CD8-positive, alpha-beta memory T cell (primary cell): ENCODE results near the gene APH1A. TPM values are rescaled to one million over a fixed set of nuclear protein-coding genes. Genes with fewer than 3 reads are reported as not detected.
"Not testable (repeated sequence)": the region's sequence is repeated elsewhere in the genome, so short reads cannot be mapped to it uniquely, and the experiment has no call there.

ENCODE experiments used
- CTCF ChIA-PET: fragments of 350-600 bp; sonication (Branson Sonifier 250); formaldehyde crosslinking; loops from one replicate; lab custom pipeline; 2021; ENCODE audit warnings: antibody characterized with exemption; lab: Charles Lee
- POLR2A ChIA-PET: fragments of 350-600 bp; sonication (Branson Sonifier 250); formaldehyde crosslinking; loops from one replicate; lab custom pipeline; 2021; ENCODE audit warnings: antibody characterized with exemption; lab: Charles Lee
- DNase-seq, 5 donors: peaks; one replicate each; pipeline versions ENCODE4 v3.0.0 to v3.0.0-alpha.2; 2020 to 2022; ENCODE audit warnings: mixed read lengths in 1 of 5
- H3K27ac ChIP-seq: one replicate; pipeline ENCODE4 v1.7.0; 2013; ENCODE audit warnings: low read depth, mild to moderate bottlenecking, low read length, moderate library complexity
- H3K27me3 ChIP-seq: 2 replicates; pipeline ENCODE4 v1.7.0; 2013; ENCODE audit warnings: low read length, mild to moderate bottlenecking; ENCODE audit not compliant: insufficient read depth, poor library complexity, severe bottlenecking
- H3K36me3 ChIP-seq: 2 replicates; pipeline ENCODE4 v1.7.0; 2013; ENCODE audit warnings: mild to moderate bottlenecking, low read length, moderate library complexity; ENCODE audit not compliant: insufficient read depth
- H3K4me1 ChIP-seq: 2 replicates; pipeline ENCODE4 v1.7.0; 2013; ENCODE audit warnings: mild to moderate bottlenecking, low read length, moderate library complexity; ENCODE audit not compliant: insufficient read depth
- H3K4me3 ChIP-seq: 2 replicates; pipeline ENCODE4 v1.7.0; 2013; ENCODE audit warnings: mild to moderate bottlenecking, low read length
- H3K9me3 ChIP-seq: 2 replicates; pipeline ENCODE4 v1.7.0; 2013; ENCODE audit warnings: mild to moderate bottlenecking, low read length
- H3K27ac Mint-ChIP-seq, 8 donors: one replicate each; pipeline ENCODE4 v1.8.0; 2020 to 2021; ENCODE audit warnings: mixed read lengths in 8 of 8, mild to moderate bottlenecking in 6 of 8, inconsistent platforms in 3 of 8, moderate library complexity in 3 of 8
- H3K27me3 Mint-ChIP-seq, 2 donors: one replicate each; pipeline ENCODE4 v1.8.0; 2020 to 2021; ENCODE audit warnings: mixed read lengths in 2 of 2, mild to moderate bottlenecking in 1 of 2, moderate library complexity in 1 of 2
- H3K36me3 Mint-ChIP-seq, 3 donors: one replicate each; pipeline ENCODE4 v1.8.0; 2020 to 2021; ENCODE audit warnings: mixed read lengths in 3 of 3, inconsistent platforms in 1 of 3, mild to moderate bottlenecking in 1 of 3
- H3K4me1 Mint-ChIP-seq, 3 donors: one replicate each; pipeline ENCODE4 v1.8.0; 2020 to 2021; ENCODE audit warnings: mixed read lengths in 3 of 3, inconsistent platforms in 1 of 3, mild to moderate bottlenecking in 1 of 3
- H3K4me3 Mint-ChIP-seq, 7 donors: one replicate each; pipeline ENCODE4 v1.8.0; 2020 to 2021; ENCODE audit warnings: mixed read lengths in 7 of 7, mild to moderate bottlenecking in 6 of 7, moderate library complexity in 4 of 7, inconsistent platforms in 2 of 7
- H3K9me3 Mint-ChIP-seq, 5 donors: one replicate each; pipeline ENCODE4 v1.8.0; 2020 to 2022; ENCODE audit warnings: mixed read lengths in 5 of 5, mild to moderate bottlenecking in 3 of 5, moderate library complexity in 2 of 5, inconsistent platforms in 1 of 5
- polyA plus RNA-seq: library from polyadenylated mRNA; unstranded; fragments of 300-500 nt; fragmentation: Illumina TruSeq; gene quantifications from one replicate; pipeline ENCODE4 v1.2.3, GENCODE V29; 2021
- total RNA-seq, 2 experiments: library from RNA; stranded (reverse); gene quantifications; one replicate each; pipeline ENCODE4 v1.2.3, GENCODE V29; 2021

Gene APH1A
- total and polyA plus RNA-seq, 3 experiments from 2014 or later, result 63.4 to 140 (median 139) TPM

DNA sequence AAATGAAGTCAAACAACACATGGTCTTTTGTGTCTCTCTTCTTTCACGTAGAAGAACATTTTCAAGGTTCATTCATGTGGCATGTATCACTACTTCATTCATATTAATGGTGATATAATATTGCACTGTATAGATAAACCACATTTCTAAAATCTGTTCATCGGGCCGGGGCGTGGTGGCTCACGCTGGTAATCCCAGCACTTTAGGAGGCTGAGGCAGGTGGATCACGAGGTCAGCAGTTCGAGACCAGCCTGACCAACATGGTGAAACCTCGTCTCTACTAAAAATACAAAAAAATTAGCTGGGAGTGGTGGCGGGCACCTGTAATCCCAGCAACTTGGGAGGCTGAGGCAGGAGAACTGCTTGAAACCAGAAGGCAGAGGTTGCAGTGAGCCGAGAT is 40.6 kb downstream of the APH1A start:
- H3K4me1 ChIP-seq, H3K9me3 Mint-ChIP-seq, H3K4me3 ChIP-seq, H3K27ac ChIP-seq, H3K27me3 Mint-ChIP-seq, H3K9me3 ChIP-seq, H3K4me3 Mint-ChIP-seq, POLR2A ChIA-PET, DNase-seq, H3K27me3 ChIP-seq: not testable (repeated sequence)
- CTCF ChIA-PET, result interaction anchor here (1.0 kb wide), 1 partner anchor 41 kb away, joined by 3 read pairs; no protein-coding TSS in a partner anchor
- H3K27ac Mint-ChIP-seq, result peak overlapping the region in 1 of 8 donors; percentile 37
- peaks cover 8 to 64% (median 22%) of the 10 kb centered on the region in 3 donors for H3K36me3 Mint-ChIP-seq
- H3K36me3 ChIP-seq, result peaks cover 12% of the 10 kb centered on the region
- peaks cover 6 to 17% (median 14%) of the 10 kb centered on the region in 3 donors for H3K4me1 Mint-ChIP-seq

- no peaks in the 10 kb centered on the region for H3K9me3 Mint-ChIP-seq
- CTCF ChIA-PET, result no interaction called here
These were observed 41.6 kb downstream of the APH1A start for GRCh38 chr1:150227228-150227627.

GRCh38 chr1:150226486-150226885 is 42.3 kb downstream of the APH1A start:
- H3K27ac Mint-ChIP-seq, result peak overlapping the region in 4 of 8 donors; percentile 23 to 90 (median 60)
- CTCF ChIA-PET, result no interaction called here

More at GRCh38 chr1:150227228-150227627, 41.6 kb downstream of the APH1A start:
- no peak overlapping the region for H3K4me3 Mint-ChIP-seq
- H3K4me1 Mint-ChIP-seq, result peaks cover 2 to 15% (median 7%) of the 10 kb centered on the region in 3 donors
- H3K4me3 ChIP-seq, result no peak overlapping the region
- H3K36me3 ChIP-seq, result peaks cover 12% of the 10 kb centered on the region
- peak overlapping the region in 1 of 8 donors; percentile 57 for H3K27ac Mint-ChIP-seq
- no peaks in the 10 kb centered on the region for H3K4me1 ChIP-seq
- H3K27me3 Mint-ChIP-seq, result no peaks in the 10 kb centered on the region
- no peaks in the 10 kb centered on the region for H3K27me3 ChIP-seq
- H3K27ac ChIP-seq, result no peak overlapping the region
- POLR2A ChIA-PET, result no interaction called here
- peaks cover 8 to 69% (median 23%) of the 10 kb centered on the region in 3 donors for H3K36me3 Mint-ChIP-seq
- DNase-seq, result no peak
- no peaks in the 10 kb centered on the region for H3K9me3 ChIP-seq

GRCh38 chr1:150225546-150225945 is 43.3 kb downstream of the APH1A start:
- DNase-seq, result no peak
- no peaks in the 10 kb centered on the region for H3K9me3 ChIP-seq
- H3K4me1 Mint-ChIP-seq, result peaks cover 0 to 15% (median 2%) of the 10 kb centered on the region in 3 donors
- ChIA-PET CTCF (no interaction called here), POLR2A (interaction anchor here (0.5 kb wide), 1 partner anchor 15 kb away, joined by 6 read pairs; no protein-coding TSS in a partner anchor)
- no peaks in the 10 kb centered on the region for H3K27me3 Mint-ChIP-seq
- H3K4me3 Mint-ChIP-seq, result no peak overlapping the region
- H3K4me1 ChIP-seq, result no peaks in the 10 kb centered on the region
- peaks cover 8 to 66% (median 21%) of the 10 kb centered on the region in 3 donors for H3K36me3 Mint-ChIP-seq
- no peaks in the 10 kb centered on the region for H3K9me3 Mint-ChIP-seq
- H3K27ac ChIP-seq, result no peak overlapping the region
- H3K27me3 ChIP-seq, result no peaks in the 10 kb centered on the region
- H3K27ac Mint-ChIP-seq, result peak overlapping the region in 1 of 8 donors; percentile 58
- no peak overlapping the region for H3K4me3 ChIP-seq
- H3K36me3 ChIP-seq, result peaks cover 12% of the 10 kb centered on the region

More at GRCh38 chr1:150226486-150226885, 42.3 kb downstream of the APH1A start:
- POLR2A ChIA-PET, result no interaction called here
- Histone ChIP-seq H3K36me3 (peaks cover 12% of the 10 kb centered on the region), H3K27me3 (no peaks in the 10 kb centered on the region), H3K9me3 (no peaks in the 10 kb centered on the region), H3K4me1 (no peaks in the 10 kb centered on the region), H3K27ac (no peak overlapping the region), H3K4me3 (no peak overlapping the region)
- Mint-ChIP-seq H3K27me3 (no peaks in the 10 kb centered on the region), H3K4me1 (peaks cover 2 to 15% (median 3%) of the 10 kb centered on the region in 3 donors), H3K36me3 (peaks cover 8 to 70% (median 23%) of the 10 kb centered on the region in 3 donors), H3K9me3 (no peaks in the 10 kb centered on the region), H3K4me3 (peak overlapping the region in 1 of 7 donors; percentile 12)
- no peak for DNase-seq

GRCh38 chr1:150224983-150225382 is 43.8 kb downstream of the APH1A start:
- Mint-ChIP-seq H3K27me3 (no peaks in the 10 kb centered on the region), H3K4me3 (no peak overlapping the region), H3K9me3 (no peaks in the 10 kb centered on the region), H3K4me1 (peaks cover 0 to 15% (median 2%) of the 10 kb centered on the region in 3 donors), H3K36me3 (peaks cover 8 to 66% (median 23%) of the 10 kb centered on the region in 3 donors), H3K27ac (peak overlapping the region in 4 of 8 donors; percentile 22 to 75 (median 50))
- ChIA-PET POLR2A (interaction anchor here (0.5 kb wide), 1 partner anchor 14 kb away, joined by 6 read pairs; no protein-coding TSS in a partner anchor), CTCF (interaction anchor here (1.5 kb wide), 1 partner anchor 10 kb away, joined by 5 read pairs; no protein-coding TSS in a partner anchor)
- Histone ChIP-seq H3K4me3 (no peak overlapping the region), H3K27ac (no peak overlapping the region), H3K4me1 (no peaks in the 10 kb centered on the region), H3K9me3 (no peaks in the 10 kb centered on the region), H3K36me3 (peaks cover 12% of the 10 kb centered on the region), H3K27me3 (no peaks in the 10 kb centered on the region)
- DNase-seq, result no peak

- Mint-ChIP-seq H3K27ac (no peak overlapping the region), H3K4me3 (no peak overlapping the region), H3K36me3 (peaks cover 4 to 55% (median 14%) of the 10 kb centered on the region in 3 donors), H3K27me3 (no peaks in the 10 kb centered on the region), H3K9me3 (no peaks in the 10 kb centered on the region), H3K4me1 (peaks cover 0 to 10% (median 2%) of the 10 kb centered on the region in 3 donors)
- Histone ChIP-seq H3K4me1 (no peaks in the 10 kb centered on the region), H3K36me3 (peaks cover 10% of the 10 kb centered on the region), H3K27me3 (no peaks in the 10 kb centered on the region), H3K4me3 (no peak overlapping the region), H3K27ac (no peak overlapping the region), H3K9me3 (no peaks in the 10 kb centered on the region)
- DNase-seq, result peak in 1 of 5 donors; percentile 11
- CTCF ChIA-PET, result no interaction called here
- POLR2A ChIA-PET, result no interaction called here
These were observed 47.3 kb downstream of the APH1A start for GRCh38 chr1:150221552-150221951.

DNA sequence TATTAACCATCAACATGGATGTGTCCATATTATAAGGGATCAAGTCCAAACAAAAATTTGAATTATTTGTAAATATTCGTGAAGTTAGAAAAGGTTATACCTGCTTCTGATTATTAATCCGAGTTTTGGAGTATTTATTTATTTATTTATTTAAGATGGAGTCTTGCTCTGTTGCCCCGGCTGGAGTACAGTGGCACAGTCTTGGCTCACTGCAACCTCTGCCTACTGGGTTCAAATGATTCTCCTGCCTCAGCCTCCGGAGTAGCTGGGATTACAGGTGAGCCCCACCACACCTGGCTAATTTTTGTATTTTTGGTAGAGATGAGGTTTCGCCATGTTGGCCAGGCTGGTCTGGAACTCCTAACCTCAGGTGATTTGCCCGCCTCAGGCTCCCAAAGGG is 53.0 kb downstream of the APH1A start:
- DNase-seq, H3K9me3 ChIP-seq, H3K27ac ChIP-seq, H3K9me3 Mint-ChIP-seq, H3K36me3 ChIP-seq, POLR2A ChIA-PET, H3K27me3 Mint-ChIP-seq, H3K4me3 ChIP-seq, H3K27ac Mint-ChIP-seq, H3K4me3 Mint-ChIP-seq, H3K27me3 ChIP-seq: not testable (repeated sequence)
- Mint-ChIP-seq H3K36me3 (peaks cover 0 to 22% (median 2%) of the 10 kb centered on the region in 3 donors), H3K4me1 (peaks cover 15 to 17% (median 17%) of the 10 kb centered on the region in 3 donors)
- CTCF ChIA-PET, result interaction anchor here (1.1 kb wide), 1 partner anchor 147 kb away, joined by 3 read pairs; no protein-coding TSS in a partner anchor
- H3K4me1 ChIP-seq, result peaks cover 10% of the 10 kb centered on the region
